ENCODE data around the gene SPRR1B.

DNA sequence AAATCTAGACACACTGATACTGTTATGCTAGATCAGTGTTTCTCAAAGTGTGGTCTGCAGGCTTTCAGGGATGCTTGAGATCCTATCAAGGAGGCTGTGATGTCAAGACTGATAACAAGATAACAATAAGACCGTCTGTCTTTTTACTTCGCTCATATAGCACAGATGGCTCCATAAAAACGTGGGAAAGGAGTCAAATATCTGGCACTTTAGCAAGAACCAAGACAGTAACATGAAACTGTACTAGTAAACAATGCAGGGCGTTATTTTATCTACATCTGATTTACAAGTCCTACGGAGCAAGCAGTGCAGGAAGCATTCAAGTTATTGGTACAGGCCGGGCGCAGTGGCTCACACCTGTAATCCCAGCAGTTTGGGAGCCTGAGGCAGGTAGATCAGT is 33.1 kb upstream of the SPRR1B start:
- TF ChIP-seq, protein P1, sequence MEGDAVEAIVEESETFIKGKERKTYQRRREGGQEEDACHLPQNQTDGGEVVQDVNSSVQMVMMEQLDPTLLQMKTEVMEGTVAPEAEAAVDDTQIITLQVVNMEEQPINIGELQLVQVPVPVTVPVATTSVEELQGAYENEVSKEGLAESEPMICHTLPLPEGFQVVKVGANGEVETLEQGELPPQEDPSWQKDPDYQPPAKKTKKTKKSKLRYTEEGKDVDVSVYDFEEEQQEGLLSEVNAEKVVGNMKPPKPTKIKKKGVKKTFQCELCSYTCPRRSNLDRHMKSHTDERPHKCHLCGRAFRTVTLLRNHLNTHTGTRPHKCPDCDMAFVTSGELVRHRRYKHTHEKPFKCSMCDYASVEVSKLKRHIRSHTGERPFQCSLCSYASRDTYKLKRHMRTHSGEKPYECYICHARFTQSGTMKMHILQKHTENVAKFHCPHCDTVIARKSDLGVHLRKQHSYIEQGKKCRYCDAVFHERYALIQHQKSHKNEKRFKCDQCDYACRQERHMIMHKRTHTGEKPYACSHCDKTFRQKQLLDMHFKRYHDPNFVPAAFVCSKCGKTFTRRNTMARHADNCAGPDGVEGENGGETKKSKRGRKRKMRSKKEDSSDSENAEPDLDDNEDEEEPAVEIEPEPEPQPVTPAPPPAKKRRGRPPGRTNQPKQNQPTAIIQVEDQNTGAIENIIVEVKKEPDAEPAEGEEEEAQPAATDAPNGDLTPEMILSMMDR (IDR thresholded peaks at IDR 0.05; ENCODE audit: low read depth, low read length, missing input control): no peak
- TF ChIP-seq FOXA2 (IDR thresholded peaks at IDR 0.05): no peak
- TF ChIP-seq RAD21 (IDR thresholded peaks at IDR 0.05): no peak
- TF ChIP-seq, protein P2, sequence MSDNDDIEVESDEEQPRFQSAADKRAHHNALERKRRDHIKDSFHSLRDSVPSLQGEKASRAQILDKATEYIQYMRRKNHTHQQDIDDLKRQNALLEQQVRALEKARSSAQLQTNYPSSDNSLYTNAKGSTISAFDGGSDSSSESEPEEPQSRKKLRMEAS (IDR thresholded peaks at IDR 0.05): no peak
- no peak for TF ChIP-seq REST (IDR thresholded peaks at IDR 0.05)
- TF ChIP-seq TAF1 (conservative IDR thresholded peaks at IDR 0.05): no peak
- TF ChIP-seq YY1 (IDR thresholded peaks at IDR 0.05): no peak
- no peak for TF ChIP-seq JUND (IDR thresholded peaks at IDR 0.05)
- TF ChIP-seq, protein P3, sequence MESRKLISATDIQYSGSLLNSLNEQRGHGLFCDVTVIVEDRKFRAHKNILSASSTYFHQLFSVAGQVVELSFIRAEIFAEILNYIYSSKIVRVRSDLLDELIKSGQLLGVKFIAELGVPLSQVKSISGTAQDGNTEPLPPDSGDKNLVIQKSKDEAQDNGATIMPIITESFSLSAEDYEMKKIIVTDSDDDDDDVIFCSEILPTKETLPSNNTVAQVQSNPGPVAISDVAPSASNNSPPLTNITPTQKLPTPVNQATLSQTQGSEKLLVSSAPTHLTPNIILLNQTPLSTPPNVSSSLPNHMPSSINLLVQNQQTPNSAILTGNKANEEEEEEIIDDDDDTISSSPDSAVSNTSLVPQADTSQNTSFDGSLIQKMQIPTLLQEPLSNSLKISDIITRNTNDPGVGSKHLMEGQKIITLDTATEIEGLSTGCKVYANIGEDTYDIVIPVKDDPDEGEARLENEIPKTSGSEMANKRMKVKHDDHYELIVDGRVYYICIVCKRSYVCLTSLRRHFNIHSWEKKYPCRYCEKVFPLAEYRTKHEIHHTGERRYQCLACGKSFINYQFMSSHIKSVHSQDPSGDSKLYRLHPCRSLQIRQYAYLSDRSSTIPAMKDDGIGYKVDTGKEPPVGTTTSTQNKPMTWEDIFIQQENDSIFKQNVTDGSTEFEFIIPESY (IDR thresholded peaks at IDR 0.05): no peak
- no peak for TF ChIP-seq GABPA (IDR thresholded peaks at IDR 0.05 in 1 of 2, conservative IDR thresholded peaks at IDR 0.05 in 1 of 2)
- TF ChIP-seq RXRA (IDR thresholded peaks at IDR 0.05): no peak
